Measurements from ENCODE around the gene ARL13B. TPM values are rescaled to one million over a fixed set of nuclear protein-coding genes. Genes with fewer than 3 reads are reported as not detected.
A peak's percentile ranks its signal among the peaks of the same experiment; 100 is the strongest.
"Not testable (repeated sequence)": the region's sequence is repeated elsewhere in the genome, so short reads cannot be mapped to it uniquely, and the experiment has no call there.

ARL13B gene
- total RNA-seq, 3 donors from 2014 or later: 7.4 to 12.6 (median 12.1) TPM

- TF ChIP-seq CTCF (IDR thresholded peaks at IDR 0.05) (no peak), POLR2AphosphoS5 (IDR thresholded peaks at IDR 0.05) (no peak)
- Histone ChIP-seq H3K36me3 (no peaks in the 10 kb centered on the region), H3K27me3 (no peaks in the 10 kb centered on the region), H3K4me1 (no peaks in the 10 kb centered on the region), H3K4me3 (no peak overlapping the region), H3K27ac (peak overlapping the region in 1 of 2 donors; percentile 30), H3K9me3 (no peaks in the 10 kb centered on the region)
- intact Hi-C loops (cut with DNase I; ENCODE audit: low total_unique reads): no loop called here
- DNase-seq (ENCODE audit: low spot score in 2 of 2): no peak
These were observed 18.9 kb upstream of the ARL13B start for GRCh38 chr3:93961026-93961425.

GRCh38 chr3:93961489-93961888 lies 18.5 kb upstream of the ARL13B start:
- intact Hi-C loops (cut with DNase I; ENCODE audit: low total_unique reads): no loop called here
- Histone ChIP-seq H3K36me3 (no peaks in the 10 kb centered on the region), H3K4me3 (no peak overlapping the region), H3K27ac (peak overlapping the region; percentile 30 to 54), H3K9me3 (no peaks in the 10 kb centered on the region), H3K4me1 (no peaks in the 10 kb centered on the region), H3K27me3 (no peaks in the 10 kb centered on the region)
- TF ChIP-seq CTCF (IDR thresholded peaks at IDR 0.05) (no peak), POLR2AphosphoS5 (IDR thresholded peaks at IDR 0.05) (no peak), POLR2A (IDR thresholded peaks at IDR 0.05) (no peak)
- no peak for DNase-seq (ENCODE audit: low spot score in 2 of 2)

DNA sequence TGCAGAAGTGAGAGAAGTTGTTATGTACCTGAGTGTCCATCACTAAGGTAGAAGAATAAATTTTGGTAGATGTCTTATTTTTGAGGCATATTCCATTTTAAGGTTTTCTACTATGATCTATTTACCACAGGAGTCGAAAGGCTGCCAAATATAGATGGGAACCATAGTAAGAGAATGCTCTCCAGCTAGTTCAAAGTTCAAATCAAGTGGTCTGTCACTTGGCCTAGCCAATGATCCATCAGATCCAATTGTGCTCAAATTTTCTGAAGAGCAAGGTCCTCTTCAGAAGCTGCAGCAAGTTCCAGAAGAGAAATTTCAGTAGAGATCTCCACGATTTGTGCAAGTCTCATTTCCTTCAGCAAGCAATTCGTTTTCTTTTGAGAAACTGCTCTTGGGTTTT lies 17.2 kb upstream of the ARL13B start:
- no peaks in the 10 kb centered on the region for H3K9me3 ChIP-seq
- TF ChIP-seq POLR2A (IDR thresholded peaks at IDR 0.05) (no peak), CTCF (IDR thresholded peaks at IDR 0.05) (no peak), POLR2AphosphoS5 (IDR thresholded peaks at IDR 0.05) (no peak)
- H3K4me1 ChIP-seq: no peaks in the 10 kb centered on the region
- no peak overlapping the region for H3K27ac ChIP-seq
- no peaks in the 10 kb centered on the region for H3K27me3 ChIP-seq
- no peaks in the 10 kb centered on the region for H3K36me3 ChIP-seq
- no peak for DNase-seq (ENCODE audit: low spot score in 2 of 2)
- no peak overlapping the region for H3K4me3 ChIP-seq
- intact Hi-C loops (cut with DNase I; ENCODE audit: low total_unique reads): no loop called here

- H3K36me3 ChIP-seq; DNase-seq (ENCODE audit: low spot score in 2 of 2); H3K4me3 ChIP-seq; H3K4me1 ChIP-seq; H3K9me3 ChIP-seq; H3K27ac ChIP-seq; H3K27me3 ChIP-seq; intact Hi-C loops (cut with DNase I; ENCODE audit: low total_unique reads): not testable (repeated sequence)
These were observed 14.8 kb upstream of the ARL13B start for GRCh38 chr3:93965106-93965505.

- H3K27me3 ChIP-seq: no peaks in the 10 kb centered on the region
- no peak for DNase-seq (ENCODE audit: low spot score in 2 of 2)
- H3K4me3 ChIP-seq: no peak overlapping the region
- H3K36me3 ChIP-seq: no peaks in the 10 kb centered on the region
- no peak for TF ChIP-seq CTCF (IDR thresholded peaks at IDR 0.05)
- no peak for TF ChIP-seq POLR2AphosphoS5 (IDR thresholded peaks at IDR 0.05)
- intact Hi-C loops (cut with DNase I; ENCODE audit: low total_unique reads): no loop called here
- H3K27ac ChIP-seq: no peak overlapping the region
- no peaks in the 10 kb centered on the region for H3K9me3 ChIP-seq
- H3K4me1 ChIP-seq: no peaks in the 10 kb centered on the region
These were observed 10.5 kb upstream of the ARL13B start for GRCh38 chr3:93969443-93969842.

DNA sequence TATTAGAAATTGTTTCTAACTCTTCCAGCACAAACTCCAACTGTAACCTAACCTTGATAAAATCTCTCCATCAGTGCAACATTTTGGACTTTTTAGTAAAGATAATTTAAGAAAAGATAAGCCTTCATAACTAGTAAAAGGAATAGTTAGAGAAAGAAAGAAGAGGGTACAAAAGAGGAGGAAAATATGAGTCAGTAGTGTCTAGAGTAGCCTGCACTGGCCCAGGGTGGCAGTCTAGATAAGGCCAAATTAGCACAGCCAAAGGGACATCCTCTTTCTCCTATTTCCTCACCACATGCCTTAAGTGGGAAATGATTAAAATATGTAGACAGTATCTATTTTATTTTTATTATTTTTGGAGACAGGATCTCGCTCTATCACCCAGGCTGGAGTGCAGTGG lies 10.0 kb upstream of the ARL13B start:
- Histone ChIP-seq H3K4me3 (no peak overlapping the region), H3K27ac (no peak overlapping the region), H3K4me1 (no peaks in the 10 kb centered on the region), H3K36me3 (no peaks in the 10 kb centered on the region), H3K9me3 (no peaks in the 10 kb centered on the region), H3K27me3 (no peaks in the 10 kb centered on the region)
- intact Hi-C loops (cut with DNase I; ENCODE audit: low total_unique reads): no loop called here
- no peak for DNase-seq (ENCODE audit: low spot score in 2 of 2)
- TF ChIP-seq CTCF (IDR thresholded peaks at IDR 0.05) (no peak), POLR2AphosphoS5 (IDR thresholded peaks at IDR 0.05) (no peak), POLR2A (IDR thresholded peaks at IDR 0.05) (no peak)
